ENCODE results near the gene MAGI2.

DNA sequence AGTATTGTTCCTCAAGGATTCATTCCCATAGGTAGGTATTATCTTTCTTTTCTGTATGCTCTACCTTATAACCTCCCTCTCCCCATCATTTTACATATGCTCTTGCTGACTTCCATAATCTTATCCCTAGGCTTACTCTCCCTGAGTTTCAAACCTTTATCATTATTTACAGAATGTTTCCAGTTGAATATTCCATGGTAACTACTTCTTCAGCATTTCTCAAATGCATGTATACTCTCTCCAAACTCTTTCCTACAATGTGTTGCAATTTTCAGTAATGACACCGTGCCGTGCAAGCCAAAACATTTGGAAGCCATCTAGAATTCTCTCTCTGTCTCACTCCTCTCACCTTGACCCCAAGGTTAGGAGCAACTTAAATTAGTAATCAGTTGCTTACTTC lies 548.5 kb downstream of the MAGI2 start:
- no peak for TF ChIP-seq POLR2A (IDR thresholded peaks at IDR 0.05)
- TF ChIP-seq, protein P1, sequence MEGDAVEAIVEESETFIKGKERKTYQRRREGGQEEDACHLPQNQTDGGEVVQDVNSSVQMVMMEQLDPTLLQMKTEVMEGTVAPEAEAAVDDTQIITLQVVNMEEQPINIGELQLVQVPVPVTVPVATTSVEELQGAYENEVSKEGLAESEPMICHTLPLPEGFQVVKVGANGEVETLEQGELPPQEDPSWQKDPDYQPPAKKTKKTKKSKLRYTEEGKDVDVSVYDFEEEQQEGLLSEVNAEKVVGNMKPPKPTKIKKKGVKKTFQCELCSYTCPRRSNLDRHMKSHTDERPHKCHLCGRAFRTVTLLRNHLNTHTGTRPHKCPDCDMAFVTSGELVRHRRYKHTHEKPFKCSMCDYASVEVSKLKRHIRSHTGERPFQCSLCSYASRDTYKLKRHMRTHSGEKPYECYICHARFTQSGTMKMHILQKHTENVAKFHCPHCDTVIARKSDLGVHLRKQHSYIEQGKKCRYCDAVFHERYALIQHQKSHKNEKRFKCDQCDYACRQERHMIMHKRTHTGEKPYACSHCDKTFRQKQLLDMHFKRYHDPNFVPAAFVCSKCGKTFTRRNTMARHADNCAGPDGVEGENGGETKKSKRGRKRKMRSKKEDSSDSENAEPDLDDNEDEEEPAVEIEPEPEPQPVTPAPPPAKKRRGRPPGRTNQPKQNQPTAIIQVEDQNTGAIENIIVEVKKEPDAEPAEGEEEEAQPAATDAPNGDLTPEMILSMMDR (IDR thresholded peaks at IDR 0.05), result no peak
